GM19238 (cell line): ENCODE data around the gene RAPGEFL1.
"Not testable (repeated sequence)": the region's sequence is repeated elsewhere in the genome, so short reads cannot be mapped to it uniquely, and the experiment has no call there.

ENCODE experiments used
- DNase-seq: peaks from one replicate; pipeline ENCODE4 v3.0.0; 2011; ENCODE audit warnings: low spot score; ENCODE audit not compliant: insufficient read length

The RAPGEFL1 gene

GRCh38 chr17:40177275-40177874 lies at the start of gene RAPGEFL1:
TSS of gene RAPGEFL1 (plus strand) at chr17:40177470. CDS start at chr17:40177862, 392 bp downstream.
- peak; percentile 85 for DNase-seq

- DNase-seq, result no peak
These were observed 47.8 kb upstream of the RAPGEFL1 start for GRCh38 chr17:40129498-40129897.

GRCh38 chr17:40130352-40131042 lies 46.8 kb upstream of the RAPGEFL1 start:
- DNase-seq, result no peak

- no peak for DNase-seq
These were observed 43.1 kb upstream of the RAPGEFL1 start for GRCh38 chr17:40134184-40134583.

- DNase-seq, result no peak
These were observed 41.5 kb upstream of the RAPGEFL1 start for GRCh38 chr17:40135817-40136216.

- no peak for DNase-seq
These were observed 37.7 kb upstream of the RAPGEFL1 start for GRCh38 chr17:40139566-40140058.

GRCh38 chr17:40143166-40143565 lies 34.1 kb upstream of the RAPGEFL1 start:
- not testable (repeated sequence) for DNase-seq

GRCh38 chr17:40145476-40145875 lies 31.8 kb upstream of the RAPGEFL1 start:
- DNase-seq, result no peak

GRCh38 chr17:40148527-40148926 lies 28.7 kb upstream of the RAPGEFL1 start:
- no peak for DNase-seq

GRCh38 chr17:40150276-40150675 lies 27.0 kb upstream of the RAPGEFL1 start:
- DNase-seq, result no peak

GRCh38 chr17:40151414-40151963 lies 25.8 kb upstream of the RAPGEFL1 start:
- DNase-seq, result no peak

- no peak for DNase-seq
These were observed 23.6 kb upstream of the RAPGEFL1 start for GRCh38 chr17:40153603-40154236.

- DNase-seq, result no peak
These were observed 19.3 kb upstream of the RAPGEFL1 start for GRCh38 chr17:40157973-40158372.

- DNase-seq, result no peak
These were observed 18.7 kb upstream of the RAPGEFL1 start for GRCh38 chr17:40158438-40159013.

- no peak for DNase-seq
These were observed 17.8 kb upstream of the RAPGEFL1 start for GRCh38 chr17:40159456-40159855.

GRCh38 chr17:40167685-40168261 lies 9.5 kb upstream of the RAPGEFL1 start:
- no peak for DNase-seq

GRCh38 chr17:40168262-40168832 lies 8.9 kb upstream of the RAPGEFL1 start:
- no peak for DNase-seq

- DNase-seq, result no peak
These were observed 6.9 kb upstream of the RAPGEFL1 start for GRCh38 chr17:40170325-40170724.

GRCh38 chr17:40171750-40172149 lies 5.5 kb upstream of the RAPGEFL1 start:
- DNase-seq, result no peak

GRCh38 chr17:40173091-40173777 lies 4.0 kb upstream of the RAPGEFL1 start:
- no peak for DNase-seq

- no peak for DNase-seq
These were observed 3.5 kb upstream of the RAPGEFL1 start for GRCh38 chr17:40173778-40174135.
